Activated T-cell treated with anti-CD3 and anti-CD28 coated beads for 24 hours (primary cell): ENCODE measurements around the gene RIC1.
"Not testable (repeated sequence)": the region's sequence is repeated elsewhere in the genome, so short reads cannot be mapped to it uniquely, and the experiment has no call there.

Source experiments
- DNase-seq: peaks from one replicate; pipeline ENCODE4 v3.0.0-alpha.2; 2020; ENCODE audit warnings: low read depth

RIC1 gene

GRCh38 chr9:5628530-5629311, at the start of gene RIC1:
Gene RIC1, plus strand, starts transcription at chr9:5629107. Its CDS starts 203 bp downstream, at chr9:5629310.
- DNase-seq, result peak; percentile 82

- DNase-seq, result no peak
Observed at GRCh38 chr9:5579881-5580280, 49.0 kb upstream of the RIC1 start.

- DNase-seq, result no peak
Observed at GRCh38 chr9:5580650-5581049, 48.3 kb upstream of the RIC1 start.

GRCh38 chr9:5581706-5582105, 47.2 kb upstream of the RIC1 start:
- not testable (repeated sequence) for DNase-seq

GRCh38 chr9:5582835-5583195, 46.1 kb upstream of the RIC1 start:
- DNase-seq, result no peak

- no peak for DNase-seq
Observed at GRCh38 chr9:5586391-5586802, 42.5 kb upstream of the RIC1 start.

- DNase-seq, result no peak
Observed at GRCh38 chr9:5587024-5587423, 41.9 kb upstream of the RIC1 start.

- no peak for DNase-seq
Observed at GRCh38 chr9:5592231-5592630, 36.7 kb upstream of the RIC1 start.

GRCh38 chr9:5592904-5593303, 36.0 kb upstream of the RIC1 start:
- no peak for DNase-seq

- DNase-seq, result no peak
Observed at GRCh38 chr9:5593904-5594303, 35.0 kb upstream of the RIC1 start.

- no peak for DNase-seq
Observed at GRCh38 chr9:5596173-5596572, 32.7 kb upstream of the RIC1 start.

- no peak for DNase-seq
Observed at GRCh38 chr9:5608298-5609225, 20.3 kb upstream of the RIC1 start.

GRCh38 chr9:5609226-5609596, 19.7 kb upstream of the RIC1 start:
- no peak for DNase-seq

GRCh38 chr9:5610491-5610890, 18.4 kb upstream of the RIC1 start:
- DNase-seq, result no peak

GRCh38 chr9:5611321-5612184, 17.4 kb upstream of the RIC1 start:
- no peak for DNase-seq

GRCh38 chr9:5612185-5612530, 16.7 kb upstream of the RIC1 start:
- DNase-seq, result no peak

GRCh38 chr9:5614192-5614591, 14.7 kb upstream of the RIC1 start:
- DNase-seq, result no peak

- no peak for DNase-seq
Observed at GRCh38 chr9:5614985-5615384, 13.9 kb upstream of the RIC1 start.

- no peak for DNase-seq
Observed at GRCh38 chr9:5617749-5618148, 11.2 kb upstream of the RIC1 start.

GRCh38 chr9:5620494-5620893, 8.4 kb upstream of the RIC1 start:
- no peak for DNase-seq

GRCh38 chr9:5621327-5621726, 7.6 kb upstream of the RIC1 start:
- DNase-seq, result no peak

- DNase-seq, result no peak
Observed at GRCh38 chr9:5622016-5622415, 6.9 kb upstream of the RIC1 start.
